Mesenchymal stem cell (in vitro differentiated cells and primary cell): ENCODE results near the gene DLGAP1.
A peak's percentile ranks its signal among the peaks of the same experiment; 100 is the strongest.

ENCODE experiments used
- DNase-seq: peaks from one replicate; pipeline ENCODE4 v3.0.0-alpha.2; 2013
- H2AFZ ChIP-seq: one replicate; pipeline ENCODE4 v1.6.1; 2013; ENCODE audit warnings: low read depth, mild to moderate bottlenecking, control low read depth, inconsistent platforms, low read length, moderate library complexity
- H2AK5ac ChIP-seq: 2 replicates; pipeline ENCODE4 v1.6.1; 2013; ENCODE audit warnings: low read length, moderate library complexity, mild to moderate bottlenecking, inconsistent platforms; ENCODE audit not compliant: severe bottlenecking
- H2BK120ac ChIP-seq: one replicate; pipeline ENCODE4 v1.6.1; 2013; ENCODE audit warnings: low read depth, mild to moderate bottlenecking, inconsistent platforms, low read length, moderate library complexity
- H2BK12ac ChIP-seq, 2 experiments: one replicate each; pipeline ENCODE4 v1.6.1; 2013; ENCODE audit warnings: inconsistent platforms in 2 of 2, low read length in 2 of 2, mild to moderate bottlenecking in 2 of 2, moderate library complexity in 2 of 2, control low read depth in 1 of 2
- H2BK15ac ChIP-seq: one replicate; pipeline ENCODE4 v1.6.1; 2013; ENCODE audit warnings: mild to moderate bottlenecking, low read depth, inconsistent platforms; ENCODE audit not compliant: poor library complexity, severe bottlenecking
- H2BK5ac ChIP-seq: 2 replicates; pipeline ENCODE4 v1.6.1; 2013; ENCODE audit warnings: low read depth, mild to moderate bottlenecking, low read length, control low read depth, inconsistent platforms; ENCODE audit not compliant: poor library complexity, severe bottlenecking
- H3K14ac ChIP-seq, 2 experiments: one replicate each; pipeline ENCODE4 v1.6.1; 2013; ENCODE audit warnings: inconsistent platforms in 2 of 2, low read length in 2 of 2, control low read depth in 1 of 2, mild to moderate bottlenecking in 1 of 2, moderate library complexity in 1 of 2
- H3K18ac ChIP-seq, 2 experiments: one replicate each; pipeline ENCODE4 v1.6.1; 2013; ENCODE audit warnings: inconsistent platforms in 2 of 2, low read length in 2 of 2, control low read depth in 1 of 2, low read depth in 1 of 2, mild to moderate bottlenecking in 1 of 2
- H3K23ac ChIP-seq, 2 experiments: one replicate each; pipeline ENCODE4 v1.6.1; 2013; ENCODE audit warnings: inconsistent platforms in 2 of 2, low read length in 2 of 2, mild to moderate bottlenecking in 2 of 2, moderate library complexity in 2 of 2, control low read depth in 1 of 2
- H3K27ac ChIP-seq: 2 replicates; pipeline ENCODE4 v1.5.1; 2013; ENCODE audit warnings: mild to moderate bottlenecking, moderate library complexity, low read length, control low read depth, inconsistent platforms; ENCODE audit not compliant: poor library complexity, severe bottlenecking
- H3K27me3 ChIP-seq, 2 experiments: 2 replicates each; pipeline versions ENCODE4 v1.6.1 to v1.7.0; 2013; ENCODE audit warnings: low read length in 2 of 2, mild to moderate bottlenecking in 2 of 2, moderate library complexity in 2 of 2, control low read depth in 1 of 2, inconsistent platforms in 1 of 2; ENCODE audit not compliant: control insufficient read depth in 1 of 2, insufficient read depth in 1 of 2
- H3K36me3 ChIP-seq, 2 experiments: 2 replicates each; pipeline versions ENCODE4 v1.6.1 to v1.7.0; 2013; ENCODE audit warnings: low read length in 2 of 2, control low read depth in 1 of 2, inconsistent platforms in 1 of 2, low read depth in 1 of 2, mild to moderate bottlenecking in 1 of 2; ENCODE audit not compliant: insufficient read depth in 2 of 2, control insufficient read depth in 1 of 2
- H3K4ac ChIP-seq, 2 experiments: one replicate each; pipeline ENCODE4 v1.6.1; 2013; ENCODE audit warnings: inconsistent platforms in 2 of 2, low read length in 2 of 2, mild to moderate bottlenecking in 2 of 2, moderate library complexity in 2 of 2, control low read depth in 1 of 2, low read depth in 1 of 2
- H3K4me1 ChIP-seq: 2 replicates; pipeline ENCODE4 v1.6.1; 2013; ENCODE audit warnings: low read depth, low read length, control low read depth; ENCODE audit not compliant: control insufficient read depth, insufficient read depth
- H3K4me2 ChIP-seq: 2 replicates; pipeline ENCODE4 v1.6.1; 2013; ENCODE audit warnings: low read length, mild to moderate bottlenecking, inconsistent platforms; ENCODE audit not compliant: poor library complexity, severe bottlenecking
- H3K4me3 ChIP-seq, 2 experiments: 2 replicates each; pipeline versions ENCODE4 v1.5.1 to v1.7.0; 2013; ENCODE audit warnings: low read length in 2 of 2, mild to moderate bottlenecking in 2 of 2, control low read depth in 1 of 2, low read depth in 1 of 2; ENCODE audit not compliant: insufficient read depth in 1 of 2
- H3K79me1 ChIP-seq: replicated peaks from 2 replicates; pipeline ENCODE4 v1.6.1; 2013; ENCODE audit warnings: mild to moderate bottlenecking, control low read depth, low read length, inconsistent platforms; ENCODE audit not compliant: poor library complexity, severe bottlenecking
- H3K9ac ChIP-seq: 2 replicates; pipeline ENCODE4 v1.7.0; 2013; ENCODE audit warnings: mild to moderate bottlenecking, low read length, moderate library complexity
- H3K9me3 ChIP-seq: 2 replicates; pipeline ENCODE4 v1.7.0; 2013; ENCODE audit warnings: mild to moderate bottlenecking, low read length; ENCODE audit not compliant: control insufficient read depth
- H4K8ac ChIP-seq: one replicate; pipeline ENCODE4 v1.6.1; 2013; ENCODE audit warnings: inconsistent platforms, mild to moderate bottlenecking, low read length, moderate library complexity
- H4K91ac ChIP-seq: one replicate; pipeline ENCODE4 v1.6.1; 2013; ENCODE audit warnings: mild to moderate bottlenecking, low read length, inconsistent platforms
- WGBS: methylation state at CpG from one replicate; pipeline ENCODE4 v1.1.7; 2013; ENCODE audit warnings: mixed read lengths; 5-methylcytosine and 5-hydroxymethylcytosine counted together

Gene DLGAP1

GRCh38 chr18:3839581-3839981 lies 615.5 kb downstream of the DLGAP1 start:
- Histone ChIP-seq H2AFZ (no peak overlapping the region), H2BK12ac (no peak overlapping the region), H2BK5ac (no peak overlapping the region), H2BK15ac (no peak overlapping the region), H3K23ac (no peak overlapping the region), H4K91ac (no peak overlapping the region), H3K4me1 (peaks cover 7% of the 10 kb centered on the region), H3K36me3 (no peaks in the 10 kb centered on the region), H3K4me2 (no peak overlapping the region), H4K8ac (no peak overlapping the region), H3K9me3 (no peaks in the 10 kb centered on the region), H3K4me3 (no peak overlapping the region), H3K18ac (no peak overlapping the region), H3K9ac (no peak overlapping the region), H2AK5ac (peak overlapping the region; percentile 9), H3K27me3 (no peaks in the 10 kb centered on the region), H3K4ac (no peak overlapping the region), H3K79me1 (peaks cover 3% of the 10 kb centered on the region), H3K27ac (no peak overlapping the region), H3K14ac (no peak overlapping the region), H2BK120ac (no peak overlapping the region)
- 67% methylated on average over 2 of the region's 2 CpGs for WGBS
- no peak for DNase-seq

- Histone ChIP-seq H3K4ac (no peak overlapping the region), H2BK15ac (no peak overlapping the region), H3K4me3 (no peak overlapping the region), H3K27me3 (no peaks in the 10 kb centered on the region), H2AK5ac (peak overlapping the region; percentile 27), H2BK12ac (no peak overlapping the region), H3K27ac (no peak overlapping the region), H3K23ac (no peak overlapping the region), H2BK120ac (no peak overlapping the region), H3K9ac (no peak overlapping the region), H2AFZ (no peak overlapping the region), H3K4me1 (peaks cover 5% of the 10 kb centered on the region), H3K79me1 (peaks cover 3% of the 10 kb centered on the region), H4K91ac (no peak overlapping the region), H3K9me3 (no peaks in the 10 kb centered on the region), H3K14ac (no peak overlapping the region), H4K8ac (no peak overlapping the region), H3K36me3 (peaks cover 0 to under 1% of the 10 kb centered on the region in 2 experiments), H3K4me2 (no peak overlapping the region), H3K18ac (no peak overlapping the region), H2BK5ac (no peak overlapping the region)
- 78% methylated on average over 8 of the region's 12 CpGs for WGBS
- DNase-seq = no peak
Observed at GRCh38 chr18:3836483-3837335, 618.4 kb downstream of the DLGAP1 start.

- H2BK120ac ChIP-seq = no peak overlapping the region
- peaks cover 0 to 2% of the 10 kb centered on the region in 2 experiments for H3K36me3 ChIP-seq
- H3K4me3 ChIP-seq = no peak overlapping the region
- no peaks in the 10 kb centered on the region for H3K9me3 ChIP-seq
- no peaks in the 10 kb centered on the region for H3K4me1 ChIP-seq
- no peak overlapping the region for H3K14ac ChIP-seq
- H4K8ac ChIP-seq = no peak overlapping the region
- no peak overlapping the region for H3K18ac ChIP-seq
- WGBS = 87% methylated on average over 4 of the region's 6 CpGs
- no peak overlapping the region for H3K23ac ChIP-seq
- H2AFZ ChIP-seq = no peak overlapping the region
- H3K27ac ChIP-seq = no peak overlapping the region
- H3K4ac ChIP-seq = no peak overlapping the region
- no peak overlapping the region for H3K4me2 ChIP-seq
- H3K9ac ChIP-seq = no peak overlapping the region
- H3K27me3 ChIP-seq = no peaks in the 10 kb centered on the region
- H2AK5ac ChIP-seq = no peak overlapping the region
- H2BK15ac ChIP-seq = no peak overlapping the region
- no peak for DNase-seq
- no peak overlapping the region for H4K91ac ChIP-seq
- H2BK5ac ChIP-seq = no peak overlapping the region
- peaks cover 2% of the 10 kb centered on the region for H3K79me1 ChIP-seq
- no peak overlapping the region for H2BK12ac ChIP-seq
Observed at GRCh38 chr18:3832025-3832638, 623.0 kb downstream of the DLGAP1 start.

- 100% methylated on average over 1 of the region's 1 CpG for WGBS
- Histone ChIP-seq H3K14ac (no peak overlapping the region), H3K4ac (no peak overlapping the region), H2AFZ (no peak overlapping the region), H4K91ac (no peak overlapping the region), H3K27me3 (no peaks in the 10 kb centered on the region), H2BK120ac (no peak overlapping the region), H2AK5ac (no peak overlapping the region), H2BK15ac (no peak overlapping the region), H3K79me1 (no peaks in the 10 kb centered on the region), H3K23ac (no peak overlapping the region), H3K36me3 (peaks cover 0 to 2% of the 10 kb centered on the region in 2 experiments), H3K9me3 (no peaks in the 10 kb centered on the region), H3K18ac (no peak overlapping the region), H3K4me1 (no peaks in the 10 kb centered on the region), H2BK5ac (no peak overlapping the region), H4K8ac (no peak overlapping the region), H3K27ac (no peak overlapping the region), H3K9ac (no peak overlapping the region), H2BK12ac (no peak overlapping the region), H3K4me2 (no peak overlapping the region), H3K4me3 (no peak overlapping the region)
- no peak for DNase-seq
Observed at GRCh38 chr18:3830604-3831003, 624.5 kb downstream of the DLGAP1 start.
